HG02623 (cell line): ENCODE data around the gene ORAI1.
A peak's percentile ranks its signal among the peaks of the same experiment; 100 is the strongest.
"Not testable (repeated sequence)": the region's sequence is repeated elsewhere in the genome, so short reads cannot be mapped to it uniquely, and the experiment has no call there.

Experiments
- ATAC-seq: cut with Tn5 transposase; IDR thresholded peaks from one replicate; pipeline ENCODE4 v1.9.1; 2021; ENCODE audit warnings: moderate library complexity; ENCODE audit not compliant: unreplicated experiment

ORAI1 gene

GRCh38 chr12:121602766-121603165 lies 23.6 kb upstream of the ORAI1 start:
- ATAC-seq, result no peak

- no peak for ATAC-seq
These were observed 22.7 kb upstream of the ORAI1 start for GRCh38 chr12:121603581-121603980.

- ATAC-seq, result no peak
These were observed 18.0 kb upstream of the ORAI1 start for GRCh38 chr12:121608301-121608700.

- no peak for ATAC-seq
These were observed 15.8 kb upstream of the ORAI1 start for GRCh38 chr12:121610239-121611149.

- no peak for ATAC-seq
These were observed 15.0 kb upstream of the ORAI1 start for GRCh38 chr12:121611306-121611705.

- no peak for ATAC-seq
These were observed 12.9 kb upstream of the ORAI1 start for GRCh38 chr12:121613462-121613861.

GRCh38 chr12:121614872-121615467 lies 11.4 kb upstream of the ORAI1 start:
- no peak for ATAC-seq

- ATAC-seq, result no peak
These were observed 7.6 kb upstream of the ORAI1 start for GRCh38 chr12:121618659-121619233.

- ATAC-seq, result no peak
These were observed 5.9 kb upstream of the ORAI1 start for GRCh38 chr12:121620333-121620891.

- peak; percentile 20 for ATAC-seq
These were observed 717 bp downstream of the ORAI1 start for GRCh38 chr12:121626853-121627640.

- ATAC-seq, result no peak
These were observed 1.7 kb downstream of the ORAI1 start for GRCh38 chr12:121628037-121628436.

GRCh38 chr12:121628536-121628935 lies 2.2 kb downstream of the ORAI1 start:
- no peak for ATAC-seq

GRCh38 chr12:121630791-121631355 lies 4.5 kb downstream of the ORAI1 start:
- no peak for ATAC-seq

- ATAC-seq, result no peak
These were observed 6.0 kb downstream of the ORAI1 start for GRCh38 chr12:121632069-121632970.

GRCh38 chr12:121633833-121634196 lies 7.5 kb downstream of the ORAI1 start:
- ATAC-seq, result not testable (repeated sequence)

GRCh38 chr12:121634836-121635235 lies 8.5 kb downstream of the ORAI1 start:
- no peak for ATAC-seq

GRCh38 chr12:121637231-121637914 lies 11.0 kb downstream of the ORAI1 start:
- ATAC-seq, result no peak

- no peak for ATAC-seq
These were observed 12.2 kb downstream of the ORAI1 start for GRCh38 chr12:121638298-121639202.
